Activated CD4-positive, alpha-beta T cell treated with anti-CD3 and anti-CD28 coated beads for 48 hours (primary cell): Measurements from ENCODE around the gene MMP15.
"Not testable (repeated sequence)": the region's sequence is repeated elsewhere in the genome, so short reads cannot be mapped to it uniquely, and the experiment has no call there.

Source experiments
- DNase-seq: peaks from one replicate; pipeline ENCODE4 v3.0.0-alpha.2; 2020

The MMP15 gene

DNA sequence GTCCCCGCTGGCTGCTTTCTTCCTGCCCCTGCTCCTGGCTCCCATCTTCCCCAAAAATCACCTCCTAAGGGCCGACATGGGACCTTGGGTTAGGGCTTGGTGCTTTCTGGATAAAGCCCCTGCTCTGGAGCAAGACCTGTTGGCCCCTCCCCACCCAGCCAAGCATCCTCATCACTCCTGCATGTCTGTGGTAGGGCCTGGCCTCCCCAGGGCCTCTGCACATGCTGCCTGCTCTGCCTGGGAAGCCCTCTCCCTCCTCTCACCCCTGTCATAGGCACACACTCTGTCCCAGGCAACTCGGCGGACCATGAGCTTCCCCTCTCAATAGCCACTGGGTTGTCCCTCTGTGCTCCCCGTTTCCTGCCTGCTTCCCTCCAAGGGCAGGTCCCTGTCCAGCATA, 68.5 kb downstream of the MMP15 start:
- DNase-seq: no peak

DNA sequence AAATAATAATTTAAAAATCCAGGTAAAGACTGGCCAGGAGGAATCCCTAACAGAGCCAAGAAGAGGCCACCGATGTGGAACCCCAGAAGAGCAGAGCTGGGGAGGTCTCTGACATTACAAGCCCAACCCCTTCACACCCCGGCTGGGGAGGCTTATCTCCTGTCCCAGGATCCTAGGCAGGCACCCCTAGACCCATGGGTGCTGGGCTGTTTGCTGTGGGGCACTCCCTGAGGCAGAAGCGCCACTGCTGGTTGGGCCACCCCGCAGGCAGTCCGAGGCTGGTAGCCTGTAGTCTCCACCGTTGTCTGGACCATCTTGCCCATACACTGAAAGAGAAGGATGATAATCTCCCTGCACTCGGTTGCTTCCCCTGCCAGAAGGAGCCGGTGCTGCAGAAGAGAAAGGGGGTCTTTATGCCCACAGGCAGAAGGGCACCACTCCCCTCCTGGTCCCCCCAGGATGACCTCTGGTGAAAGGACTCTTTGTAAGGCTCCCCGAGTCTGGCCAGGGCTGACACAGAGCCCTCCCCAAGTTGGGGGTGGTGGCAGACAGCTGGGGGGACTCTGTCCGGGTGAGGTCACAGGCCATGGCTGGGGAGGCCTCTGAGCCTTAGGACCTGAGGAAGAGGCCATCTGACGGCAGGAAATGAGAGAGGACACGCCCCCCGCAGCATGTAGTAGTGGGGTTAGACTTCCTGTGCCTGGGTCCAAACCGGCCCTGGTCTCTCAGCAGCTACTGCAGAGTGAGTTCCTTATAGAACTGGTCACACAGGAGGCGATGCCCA, 69.4 kb downstream of the MMP15 start:
- DNase-seq: no peak

DNA sequence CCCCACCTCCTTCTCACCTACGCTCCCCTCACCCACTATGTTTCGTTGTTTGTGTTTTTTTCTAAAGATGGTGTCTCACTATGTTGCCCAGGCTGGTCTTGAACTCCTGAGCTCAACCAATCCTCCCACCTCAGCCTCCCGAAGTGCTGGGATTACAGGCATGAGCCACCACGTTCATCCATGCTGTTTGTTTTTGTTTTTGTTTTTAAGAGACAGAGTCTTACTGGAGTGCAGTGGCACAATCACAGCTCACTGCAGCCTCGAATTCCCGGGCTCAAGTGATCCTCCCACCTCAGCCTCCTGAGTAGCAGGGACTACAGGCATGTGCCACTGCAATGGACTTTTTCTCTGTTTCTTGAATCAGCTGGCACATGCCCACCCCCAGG, 70.0 kb downstream of the MMP15 start:
- not testable (repeated sequence) for DNase-seq

DNA sequence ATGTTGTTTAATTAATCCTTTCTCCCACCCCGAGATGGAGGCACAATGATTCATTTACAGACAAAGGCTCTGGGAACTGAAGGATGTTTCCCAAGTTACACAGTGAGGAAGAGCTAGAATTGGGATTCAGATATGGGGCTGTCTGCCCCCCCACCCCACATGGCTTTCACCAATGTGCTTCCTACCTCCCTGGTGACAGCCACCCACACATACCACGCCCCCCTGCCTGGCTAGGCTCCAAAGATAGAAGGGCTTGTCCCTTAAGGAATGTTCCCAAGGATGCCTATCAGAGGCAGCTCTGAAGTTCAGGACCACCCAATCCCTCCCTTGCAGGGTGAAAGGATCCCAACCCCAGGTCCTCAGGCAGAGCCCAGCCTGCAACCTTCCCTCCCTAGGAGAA, 70.7 kb downstream of the MMP15 start:
- no peak for DNase-seq
